ENCODE measurements around the gene WDR91.
"Not testable (repeated sequence)": the region's sequence is repeated elsewhere in the genome, so short reads cannot be mapped to it uniquely, and the experiment has no call there.

Gene WDR91

GRCh38 chr7:135175931-135176330 is 35.4 kb downstream of the WDR91 start:
- Histone ChIP-seq H3K27ac (no peak overlapping the region), H3K9me3 (peaks cover 8% of the 10 kb centered on the region), H3K4me3 (ENCODE audit: low read depth in 1 of 2, low read length in 1 of 2) (no peak overlapping the region), H3K4me1 (ENCODE audit: control insufficient read depth in 1 of 2, insufficient read depth in 1 of 2, low read depth in 1 of 2, low read length in 1 of 2) (peaks cover 9 to 11% of the 10 kb centered on the region in 2 experiments), H3K36me3 (no peaks in the 10 kb centered on the region), H3K27me3 (no peaks in the 10 kb centered on the region)
- no peak for TF ChIP-seq CTCF (IDR thresholded peaks at IDR 0.05)

DNA sequence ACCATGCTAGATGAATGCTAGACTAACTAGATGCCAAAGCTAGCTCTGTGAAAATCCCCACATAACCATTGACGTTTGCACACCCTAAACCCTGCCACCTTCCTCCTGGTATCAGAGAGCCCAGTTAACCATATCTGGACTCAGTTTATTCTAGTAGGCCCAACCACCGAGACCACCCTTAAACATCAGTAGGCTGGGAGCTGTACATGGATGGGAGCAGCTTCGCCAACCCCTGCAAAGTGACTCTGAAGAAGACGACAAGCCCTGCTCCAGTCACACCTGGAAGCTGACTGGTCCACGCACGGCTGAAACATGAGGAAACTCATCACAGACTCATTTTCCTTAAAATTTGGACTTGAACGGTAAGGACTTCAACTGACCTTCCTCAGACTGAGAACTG is 36.4 kb downstream of the WDR91 start:
- Histone ChIP-seq H3K9me3 (peaks cover 5% of the 10 kb centered on the region), H3K4me3 (ENCODE audit: low read depth in 1 of 2, low read length in 1 of 2) (no peak overlapping the region), H3K36me3 (no peaks in the 10 kb centered on the region), H3K27ac (no peak overlapping the region), H3K4me1 (ENCODE audit: control insufficient read depth in 1 of 2, insufficient read depth in 1 of 2, low read depth in 1 of 2, low read length in 1 of 2) (peaks cover 15 to 21% of the 10 kb centered on the region in 2 experiments), H3K27me3 (no peaks in the 10 kb centered on the region)
- TF ChIP-seq CTCF (IDR thresholded peaks at IDR 0.05) = no peak

DNA sequence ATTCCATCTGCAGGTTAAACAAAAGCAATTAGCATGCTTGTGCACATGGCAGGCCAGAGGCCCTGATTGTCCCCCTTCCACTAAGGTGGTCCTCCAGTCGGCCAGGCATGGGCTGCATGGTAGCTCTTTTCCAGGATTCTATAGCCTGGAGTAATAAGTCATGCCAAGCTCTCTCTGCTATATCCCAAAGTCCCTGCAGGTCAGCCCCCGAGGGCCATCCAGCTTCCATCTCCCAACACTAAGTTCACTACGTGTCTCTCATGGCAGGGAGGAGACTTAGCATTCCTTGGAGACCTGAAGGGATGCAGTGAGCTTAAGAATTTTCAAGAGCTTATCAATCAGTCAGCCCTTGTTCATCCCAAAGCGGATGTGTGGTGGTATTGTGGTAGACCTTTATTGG is 37.4 kb downstream of the WDR91 start:
- not testable (repeated sequence) for H3K9me3 ChIP-seq; H3K4me3 ChIP-seq (ENCODE audit: low read depth in 1 of 2, low read length in 1 of 2)
- H3K4me1 ChIP-seq (ENCODE audit: control insufficient read depth in 1 of 2, insufficient read depth in 1 of 2, low read depth in 1 of 2, low read length in 1 of 2) = peaks cover 25 to 31% of the 10 kb centered on the region in 2 experiments

DNA sequence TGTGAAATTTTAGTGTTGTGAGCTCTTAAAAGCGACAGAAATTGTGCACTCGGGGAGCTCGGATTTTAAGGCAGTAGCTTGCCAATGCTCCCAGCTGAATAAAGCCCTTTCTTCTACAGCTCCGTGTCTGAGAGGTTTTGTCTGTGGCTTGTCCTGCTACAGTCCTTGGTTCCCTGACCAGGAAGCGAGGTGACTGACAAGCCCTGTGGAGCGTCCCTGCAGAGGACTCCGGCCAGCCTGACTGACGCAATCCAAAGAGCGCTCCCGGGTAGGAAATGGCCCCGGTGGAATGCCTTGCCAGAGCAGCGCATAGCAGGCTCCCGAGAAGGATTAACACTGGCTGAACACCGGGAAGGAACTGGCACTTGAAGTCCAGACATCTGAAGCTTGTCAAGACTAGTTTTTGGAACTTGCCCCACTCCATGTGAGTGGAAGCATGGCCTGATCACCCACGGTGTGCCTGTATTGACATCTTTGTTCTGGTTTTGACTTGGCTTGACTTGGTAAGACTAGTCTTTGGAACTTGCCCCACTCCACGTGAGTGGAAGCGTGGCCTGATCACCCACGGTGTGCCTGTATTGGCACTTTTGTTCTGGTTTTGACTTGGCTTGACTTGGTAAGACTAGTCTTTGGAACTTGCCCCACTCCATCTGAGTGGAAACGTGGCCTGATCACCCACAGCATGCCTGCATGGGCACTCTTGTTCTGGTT is 39.6 kb downstream of the WDR91 start:
- peaks cover 46 to 53% of the 10 kb centered on the region in 2 experiments for H3K4me1 ChIP-seq (ENCODE audit: control insufficient read depth in 1 of 2, insufficient read depth in 1 of 2, low read depth in 1 of 2, low read length in 1 of 2)
- peak overlapping the region; percentile 93 for H3K27ac ChIP-seq
- H3K4me3 ChIP-seq (ENCODE audit: low read depth in 1 of 2, low read length in 1 of 2) = peak overlapping the region in 1 of 2 experiments; percentile 86
- not testable (repeated sequence) for H3K9me3 ChIP-seq, H3K27me3 ChIP-seq
- H3K36me3 ChIP-seq = peaks cover 18% of the 10 kb centered on the region

More for the DNA sequence above, 37.4 kb downstream of the WDR91 start:
- H3K36me3 ChIP-seq, H3K27me3 ChIP-seq, H3K27ac ChIP-seq: not testable (repeated sequence)

DNA sequence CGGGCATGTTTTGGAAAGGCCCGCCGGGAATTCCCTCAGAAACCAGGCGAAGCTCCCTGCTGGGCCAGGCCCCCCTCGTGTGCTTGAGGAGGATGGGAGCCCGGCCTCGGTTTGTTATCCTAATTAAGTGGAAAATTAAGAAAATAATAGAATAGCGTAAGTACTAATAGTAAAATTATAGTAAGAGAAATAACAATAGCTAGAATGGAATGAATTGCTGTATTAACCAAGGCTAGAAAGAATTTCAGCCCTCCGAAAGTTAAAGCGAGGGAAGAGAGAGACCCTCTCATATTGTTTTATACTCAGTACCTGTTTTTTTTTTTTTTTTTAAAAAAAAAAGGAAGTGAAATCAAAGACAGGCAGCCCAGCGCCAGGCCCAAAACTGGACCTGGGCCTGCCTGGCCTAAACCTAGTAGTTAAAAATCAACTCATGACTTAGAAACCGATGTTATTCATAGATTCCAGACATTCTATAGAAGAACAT is 40.3 kb downstream of the WDR91 start:
- not testable (repeated sequence) for H3K27me3 ChIP-seq, H3K9me3 ChIP-seq
- H3K36me3 ChIP-seq = peaks cover 25% of the 10 kb centered on the region
- H3K4me1 ChIP-seq (ENCODE audit: control insufficient read depth in 1 of 2, insufficient read depth in 1 of 2, low read depth in 1 of 2, low read length in 1 of 2) = peaks cover 53 to 60% of the 10 kb centered on the region in 2 experiments
- peak overlapping the region; percentile 93 for H3K27ac ChIP-seq
- H3K4me3 ChIP-seq (ENCODE audit: low read depth in 1 of 2, low read length in 1 of 2) = peak overlapping the region; percentile 77 to 86

- peak; percentile 72 for TF ChIP-seq CTCF (IDR thresholded peaks at IDR 0.05)
Measured at GRCh38 chr7:135170274-135170997, 40.9 kb downstream of the WDR91 start, which contains the start of gene CYREN. CYREN (minus strand) TSS chr7:135170707; CDS start chr7:135168922, 1,785 bp downstream.

GRCh38 chr7:135169964-135170273 is 41.4 kb downstream of the WDR91 start:
- no peak for TF ChIP-seq CTCF (IDR thresholded peaks at IDR 0.05)
- Histone ChIP-seq H3K27ac (peak overlapping the region; percentile 93), H3K4me1 (ENCODE audit: control insufficient read depth in 1 of 2, insufficient read depth in 1 of 2, low read depth in 1 of 2, low read length in 1 of 2) (peaks cover 64 to 71% of the 10 kb centered on the region in 2 experiments), H3K4me3 (ENCODE audit: low read depth in 1 of 2, low read length in 1 of 2) (peak overlapping the region; percentile 77 to 86), H3K27me3 (no peaks in the 10 kb centered on the region), H3K9me3 (no peaks in the 10 kb centered on the region), H3K36me3 (peaks cover 36% of the 10 kb centered on the region)

More at GRCh38 chr7:135170274-135170997, 40.9 kb downstream of the WDR91 start, which contains the start of gene CYREN:
- Histone ChIP-seq H3K27me3 (no peaks in the 10 kb centered on the region), H3K4me3 (ENCODE audit: low read depth in 1 of 2, low read length in 1 of 2) (peak within 1 kb of the TSS; percentile 77 to 86), H3K36me3 (peaks cover 31% of the 10 kb centered on the region), H3K4me1 (ENCODE audit: control insufficient read depth in 1 of 2, insufficient read depth in 1 of 2, low read depth in 1 of 2, low read length in 1 of 2) (peaks cover 59 to 66% of the 10 kb centered on the region in 2 experiments), H3K9me3 (no peaks in the 10 kb centered on the region), H3K27ac (peak within 1 kb of the TSS; percentile 93)

All from neutrophil (primary cell).